CD4-positive, alpha-beta T cell treated with Interleukin-4 for 1 hour (primary cell): Measurements from ENCODE around the gene CROCC2.

Experiments
- DNase-seq, 2 donors: peaks; one replicate each; pipeline ENCODE4 v3.0.0-alpha.2; 2020 to 2022

CROCC2 gene

GRCh38 chr2:240909216-240909974, 3.3 kb downstream of the CROCC2 start:
- DNase-seq, result no peak

DNA sequence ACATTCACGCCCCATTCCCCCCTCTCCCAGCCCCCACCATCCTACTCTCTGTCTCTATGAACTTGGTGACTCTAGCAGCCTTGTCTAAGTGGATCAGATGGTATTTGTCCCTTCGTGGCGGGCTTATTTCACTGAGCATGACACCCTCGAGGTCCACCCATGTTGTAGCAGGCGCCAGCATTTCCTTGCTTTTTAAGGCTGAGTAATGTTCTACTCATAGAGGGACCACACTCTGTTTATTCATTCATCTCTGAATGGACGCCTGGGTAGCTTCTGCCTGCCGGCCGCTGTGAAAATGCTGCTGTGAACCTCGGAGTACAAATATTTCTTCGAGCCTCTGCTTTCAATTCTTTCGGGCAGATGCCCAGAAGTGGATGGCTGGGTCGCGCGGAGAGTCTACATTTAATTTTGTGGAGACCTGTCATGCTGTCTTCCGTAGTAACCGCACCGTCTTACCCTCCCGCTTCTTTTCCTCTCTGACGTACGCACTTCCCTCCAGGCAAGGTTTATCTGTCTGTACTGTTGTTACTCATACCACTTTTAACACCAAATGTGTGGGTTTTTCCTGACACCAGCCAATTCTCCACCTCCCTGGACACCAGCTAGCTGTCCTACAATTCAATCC, 5.6 kb downstream of the CROCC2 start:
- DNase-seq, result no peak

GRCh38 chr2:240912878-240913809, 7.0 kb downstream of the CROCC2 start:
- no peak for DNase-seq

DNA sequence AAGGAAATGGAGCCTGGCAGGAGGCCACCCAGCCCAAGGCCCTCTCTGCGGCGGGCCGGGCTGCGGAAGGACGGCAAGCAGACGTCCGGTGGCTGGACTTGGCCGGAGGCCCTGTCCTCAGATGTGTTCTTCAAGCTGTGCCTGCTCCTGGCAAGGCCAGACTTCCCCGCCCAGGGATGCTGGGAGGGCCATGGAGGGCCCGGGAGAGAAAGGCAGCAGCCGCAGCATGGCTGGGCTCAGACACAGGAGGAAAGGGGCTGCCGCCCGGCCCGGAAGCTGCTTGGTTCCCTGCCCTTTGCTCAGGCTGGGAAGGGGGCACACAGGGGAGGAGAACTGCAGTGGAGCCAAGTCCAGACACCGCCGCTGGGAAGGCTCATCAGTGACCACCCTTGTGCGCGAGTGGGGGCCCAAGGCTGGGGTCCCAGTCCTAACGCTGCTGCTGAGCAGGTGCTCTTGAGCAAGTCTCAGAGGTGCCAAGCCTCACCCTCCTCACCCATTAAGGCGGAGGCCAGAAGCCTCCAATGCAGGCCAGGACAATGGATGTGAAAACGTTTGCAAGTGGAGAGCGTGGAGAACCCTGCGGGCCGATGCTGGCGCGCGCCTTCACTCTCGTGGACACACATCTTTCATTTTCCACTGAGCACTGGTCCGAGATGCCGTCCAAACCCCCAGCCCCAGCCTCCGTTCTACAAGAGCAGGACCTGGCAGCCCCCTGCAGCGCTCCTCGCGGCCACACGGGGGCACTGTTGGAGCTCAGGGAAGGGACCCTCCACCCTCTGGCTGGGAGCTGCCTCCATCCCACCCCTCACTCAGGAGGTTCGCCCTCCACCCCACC, 7.9 kb downstream of the CROCC2 start:
- DNase-seq, result peak; percentile 43 to 47

DNA sequence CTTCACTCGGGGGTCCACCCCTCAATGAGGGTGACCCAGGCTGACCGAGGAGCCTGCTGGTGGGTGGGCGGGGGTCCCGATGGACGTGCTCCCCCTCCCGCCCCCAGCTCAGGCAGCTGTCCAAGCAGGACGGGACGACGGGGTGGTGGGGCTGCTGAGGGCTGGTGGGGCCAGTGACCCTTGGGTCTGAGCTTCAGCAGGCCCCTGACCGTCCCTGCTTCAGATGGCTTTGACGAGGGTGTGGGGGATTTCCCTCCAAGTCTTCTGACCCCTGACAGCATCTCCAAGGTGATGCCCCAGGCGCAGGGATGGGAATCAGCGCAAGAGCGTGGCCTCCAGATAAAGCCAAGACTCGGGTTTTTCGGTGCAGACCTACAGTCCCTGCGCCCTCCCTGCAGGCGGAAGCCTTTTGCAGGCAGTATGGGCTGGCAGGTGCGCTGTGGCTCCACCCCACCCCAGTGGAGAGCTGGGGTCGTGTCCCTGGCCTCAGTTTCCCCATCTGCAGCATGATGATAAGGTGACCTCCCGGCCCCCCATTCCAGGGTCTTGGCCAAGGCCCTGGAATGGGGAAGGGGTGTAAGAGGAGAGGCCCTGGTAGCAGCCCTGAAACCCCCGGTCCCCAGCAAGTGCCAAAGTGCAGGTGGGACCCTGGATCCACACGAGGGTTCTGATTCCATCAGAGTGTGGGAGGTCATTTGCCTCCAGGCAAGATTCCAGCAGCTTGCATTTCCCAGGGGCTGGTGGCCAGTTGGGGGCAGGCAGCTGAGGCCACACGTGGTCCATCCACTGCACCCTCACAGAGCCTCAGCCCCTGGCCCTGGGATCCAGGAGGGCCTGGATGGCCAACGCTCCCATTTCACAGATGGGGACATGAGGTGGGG, 8.7 kb downstream of the CROCC2 start:
- DNase-seq, result no peak

DNA sequence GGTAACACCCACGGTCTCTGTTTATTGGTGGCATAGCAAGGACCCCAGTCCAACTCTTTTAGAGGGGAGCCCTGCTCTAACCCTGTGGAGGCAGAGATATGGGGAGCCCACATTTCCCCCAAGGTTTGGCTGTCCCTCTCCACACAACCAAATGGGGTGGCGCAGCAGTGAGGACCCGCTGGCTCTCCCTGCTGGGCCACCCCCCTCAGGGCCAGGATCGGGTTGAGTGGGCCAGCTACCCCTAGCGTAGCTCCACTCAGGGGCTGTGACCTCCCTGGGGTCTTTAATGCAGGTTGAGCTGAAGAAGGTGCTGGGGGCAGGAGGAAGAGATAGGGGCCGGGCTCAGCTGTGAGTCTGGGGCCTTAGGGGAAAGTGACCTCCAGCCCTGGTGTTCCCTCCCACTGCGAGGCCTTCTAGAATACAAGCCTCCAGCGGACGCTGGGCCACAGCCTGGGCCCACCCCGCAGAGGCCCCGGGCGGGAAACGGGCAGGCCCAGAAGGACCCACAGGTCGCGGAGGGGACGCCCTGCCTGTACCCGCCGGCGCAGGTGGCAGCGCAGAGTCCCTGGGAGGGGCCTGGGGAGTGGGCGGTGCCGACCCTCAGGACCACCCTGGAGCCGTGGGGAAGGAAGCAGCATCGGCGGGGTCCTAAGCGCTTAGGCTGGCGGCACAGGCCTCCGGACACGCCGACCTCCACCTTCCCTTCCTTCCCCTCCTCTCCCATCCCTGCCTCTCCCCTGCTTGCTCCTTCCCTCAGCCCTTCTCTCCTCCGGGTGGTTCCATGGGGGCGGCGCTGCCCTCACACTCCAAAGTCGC, 9.6 kb downstream of the CROCC2 start:
- DNase-seq, result no peak

- no peak for DNase-seq
Observed at GRCh38 chr2:240916571-240917008, 10.5 kb downstream of the CROCC2 start.

- no peak for DNase-seq
Observed at GRCh38 chr2:240917009-240917683, 11.0 kb downstream of the CROCC2 start.

GRCh38 chr2:240917684-240918257, 11.6 kb downstream of the CROCC2 start:
- DNase-seq, result no peak

DNA sequence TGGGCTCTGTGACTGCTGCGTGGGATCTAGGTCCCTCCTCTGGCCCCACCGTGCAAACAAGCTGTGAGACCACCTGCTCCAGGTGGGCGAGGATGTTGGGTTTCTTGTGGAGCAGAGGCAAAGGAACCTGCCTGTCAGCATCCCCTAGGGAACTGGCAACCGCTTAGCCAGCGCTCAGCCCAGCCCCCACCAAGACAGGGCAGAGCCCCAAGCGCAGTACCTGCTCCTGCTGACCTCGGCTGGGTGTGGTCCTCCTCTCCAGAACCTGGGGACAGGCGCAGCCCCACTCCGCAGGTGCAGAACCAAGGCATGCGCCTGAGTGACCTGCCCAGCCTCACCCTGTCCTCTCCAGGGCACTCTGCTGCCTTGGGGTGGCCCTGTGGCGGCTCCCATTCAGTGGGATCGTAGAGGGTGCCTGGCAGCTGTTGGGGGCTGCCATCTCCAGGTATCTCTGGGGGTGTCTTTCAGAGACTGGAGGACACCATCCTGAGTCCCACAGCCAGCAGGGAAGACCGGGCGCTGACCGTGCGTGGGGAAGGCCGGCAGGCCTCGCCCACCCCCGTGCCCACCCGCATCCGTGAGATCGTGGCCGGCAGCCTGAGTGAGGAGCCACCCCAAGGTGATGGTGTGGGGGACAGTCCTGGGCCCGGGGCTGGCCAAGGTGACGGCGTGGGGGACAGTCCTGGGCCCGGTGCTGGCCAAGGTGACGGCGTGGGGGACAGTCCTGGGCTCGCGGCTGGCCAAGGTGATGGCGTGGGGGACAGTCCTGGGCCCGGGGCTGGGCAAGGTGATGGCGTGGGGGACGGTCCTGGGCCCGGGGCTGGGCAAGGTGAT, 12.3 kb downstream of the CROCC2 start:
- DNase-seq, result peak in 1 of 2 donors; percentile 3

GRCh38 chr2:240919161-240919781, 13.1 kb downstream of the CROCC2 start:
- DNase-seq, result peak in 1 of 2 donors; percentile 2

GRCh38 chr2:240919786-240920782, 13.9 kb downstream of the CROCC2 start:
- peak in 1 of 2 donors; percentile 9 for DNase-seq

- DNase-seq, result peak in 1 of 2 donors; percentile 7
Observed at GRCh38 chr2:240920783-240921231, 14.7 kb downstream of the CROCC2 start.

GRCh38 chr2:240921311-240921994, 15.3 kb downstream of the CROCC2 start:
- DNase-seq, result peak in 1 of 2 donors; percentile 10

DNA sequence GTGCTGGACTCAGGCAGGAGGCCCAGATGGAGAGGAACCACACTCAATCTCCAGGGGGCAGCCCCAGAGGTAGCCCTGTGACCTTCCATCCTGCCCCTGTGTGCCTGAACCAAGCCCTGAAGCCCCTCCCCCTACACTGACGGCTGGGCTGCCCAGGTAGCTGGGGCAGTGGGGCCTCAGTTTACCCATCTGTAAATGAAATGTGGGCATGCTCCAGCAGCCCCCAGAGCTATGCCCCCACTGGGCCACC, 15.8 kb downstream of the CROCC2 start:
- no peak for DNase-seq
